IPS DF 6.9 (cell line): Measurements from ENCODE around the gene CRTAC1.

ENCODE experiments used
- DNase-seq: peaks from one replicate; pipeline ENCODE4 v3.0.0-alpha.2; 2013; ENCODE audit warnings: low read depth, low spot score
- H3K27ac ChIP-seq: one replicate; pipeline ENCODE4 v1.5.1; 2013; ENCODE audit warnings: low read length, control low read depth
- H3K27me3 ChIP-seq: 2 replicates; pipeline ENCODE4 v1.6.1; 2013; ENCODE audit warnings: mild to moderate bottlenecking, low read length; ENCODE audit not compliant: control insufficient read depth, insufficient read depth
- H3K36me3 ChIP-seq: 2 replicates; pipeline ENCODE4 v1.6.1; 2013; ENCODE audit warnings: low read length; ENCODE audit not compliant: control insufficient read depth, insufficient read depth
- H3K4me1 ChIP-seq: 2 replicates; pipeline ENCODE4 v1.6.1; 2013; ENCODE audit warnings: low read length; ENCODE audit not compliant: control insufficient read depth, insufficient read depth
- H3K4me3 ChIP-seq: 2 replicates; pipeline ENCODE4 v1.5.1; 2013; ENCODE audit warnings: mild to moderate bottlenecking, low read length
- H3K9me3 ChIP-seq: 2 replicates; pipeline ENCODE4 v1.6.1; 2013; ENCODE audit warnings: low read length, inconsistent platforms; ENCODE audit not compliant: control insufficient read depth, insufficient read depth
- WGBS: extraction: QIAGEN DNeasy Blood & Tissue Kit; methylation state at CpG from one replicate; pipeline ENCODE4 v1.1.7; 2013; ENCODE audit warnings: mixed read lengths, missing lambda C conversion rate; ENCODE audit not compliant: insufficient read length, insufficient coverage; 5-methylcytosine and 5-hydroxymethylcytosine counted together

Gene CRTAC1

GRCh38 chr10:97925308-97925938, 105.0 kb downstream of the CRTAC1 start:
- H3K4me1 ChIP-seq = no peaks in the 10 kb centered on the region
- no peak overlapping the region for H3K27ac ChIP-seq
- H3K27me3 ChIP-seq = no peaks in the 10 kb centered on the region
- H3K4me3 ChIP-seq = no peak overlapping the region
- no peaks in the 10 kb centered on the region for H3K36me3 ChIP-seq
- 100% methylated on average over 7 of the region's 11 CpGs for WGBS
- H3K9me3 ChIP-seq = no peaks in the 10 kb centered on the region
- no peak for DNase-seq

- WGBS = 100% methylated on average over 1 of the region's 3 CpGs
- Histone ChIP-seq H3K27me3 (no peaks in the 10 kb centered on the region), H3K27ac (no peak overlapping the region), H3K9me3 (no peaks in the 10 kb centered on the region), H3K36me3 (no peaks in the 10 kb centered on the region), H3K4me3 (no peak overlapping the region), H3K4me1 (no peaks in the 10 kb centered on the region)
- no peak for DNase-seq
Observed at GRCh38 chr10:97924678-97925077, 105.7 kb downstream of the CRTAC1 start.

- Histone ChIP-seq H3K27me3 (no peaks in the 10 kb centered on the region), H3K36me3 (no peaks in the 10 kb centered on the region), H3K9me3 (no peaks in the 10 kb centered on the region), H3K4me3 (no peak overlapping the region), H3K27ac (no peak overlapping the region), H3K4me1 (no peaks in the 10 kb centered on the region)
- DNase-seq = no peak
- WGBS = no CpG with 5 or more reads among the region's 5 CpGs
Observed at GRCh38 chr10:97923476-97923875, 106.9 kb downstream of the CRTAC1 start.

GRCh38 chr10:97923057-97923456, 107.4 kb downstream of the CRTAC1 start:
- no peaks in the 10 kb centered on the region for H3K4me1 ChIP-seq
- H3K4me3 ChIP-seq = no peak overlapping the region
- H3K36me3 ChIP-seq = no peaks in the 10 kb centered on the region
- no peak overlapping the region for H3K27ac ChIP-seq
- H3K9me3 ChIP-seq = no peaks in the 10 kb centered on the region
- H3K27me3 ChIP-seq = no peaks in the 10 kb centered on the region
- no peak for DNase-seq
- no CpG with 5 or more reads among the region's 13 CpGs for WGBS

- no CpG with 5 or more reads among the region's 12 CpGs for WGBS
- no peak overlapping the region for H3K27ac ChIP-seq
Observed at GRCh38 chr10:97922022-97922758, 108.2 kb downstream of the CRTAC1 start.

GRCh38 chr10:97921581-97922021, 108.8 kb downstream of the CRTAC1 start:
- H3K4me1 ChIP-seq = no peaks in the 10 kb centered on the region
- H3K36me3 ChIP-seq = no peaks in the 10 kb centered on the region
- H3K4me3 ChIP-seq = no peak overlapping the region
- DNase-seq = no peak
- H3K27me3 ChIP-seq = no peaks in the 10 kb centered on the region
- H3K27ac ChIP-seq = no peak overlapping the region
- H3K9me3 ChIP-seq = no peaks in the 10 kb centered on the region
- no CpG with 5 or more reads among the region's 4 CpGs for WGBS

More at GRCh38 chr10:97922022-97922758, 108.2 kb downstream of the CRTAC1 start:
- Histone ChIP-seq H3K4me3 (no peak overlapping the region), H3K36me3 (no peaks in the 10 kb centered on the region), H3K27me3 (no peaks in the 10 kb centered on the region), H3K9me3 (no peaks in the 10 kb centered on the region), H3K4me1 (no peaks in the 10 kb centered on the region)
- no peak for DNase-seq

- Histone ChIP-seq H3K4me3 (no peak overlapping the region), H3K27ac (no peak overlapping the region), H3K4me1 (no peaks in the 10 kb centered on the region), H3K9me3 (no peaks in the 10 kb centered on the region), H3K27me3 (no peaks in the 10 kb centered on the region), H3K36me3 (no peaks in the 10 kb centered on the region)
- no peak for DNase-seq
- no CpG with 5 or more reads among the region's 4 CpGs for WGBS
Observed at GRCh38 chr10:97920865-97921264, 109.6 kb downstream of the CRTAC1 start.

GRCh38 chr10:97919012-97919411, 111.4 kb downstream of the CRTAC1 start:
- Histone ChIP-seq H3K27me3 (no peaks in the 10 kb centered on the region), H3K9me3 (no peaks in the 10 kb centered on the region), H3K4me1 (0 out of 2 replicates have a peak, but pooled peaks cover 1% of the 10 kb centered on the region), H3K36me3 (no peaks in the 10 kb centered on the region), H3K27ac (no peak overlapping the region), H3K4me3 (no peak overlapping the region)
- no CpG with 5 or more reads among the region's 3 CpGs for WGBS
- no peak for DNase-seq

GRCh38 chr10:97916586-97916985, 113.8 kb downstream of the CRTAC1 start:
- H3K36me3 ChIP-seq = no peaks in the 10 kb centered on the region
- 0 out of 2 replicates have a peak, but pooled peaks cover 1% of the 10 kb centered on the region for H3K4me1 ChIP-seq
- WGBS = no CpG with 5 or more reads among the region's 4 CpGs
- no peak for DNase-seq
- H3K9me3 ChIP-seq = no peaks in the 10 kb centered on the region
- no peak overlapping the region for H3K4me3 ChIP-seq
- no peaks in the 10 kb centered on the region for H3K27me3 ChIP-seq
- H3K27ac ChIP-seq = no peak overlapping the region

- no CpG with 5 or more reads among the region's 21 CpGs for WGBS
- Histone ChIP-seq H3K4me1 (0 out of 2 replicates have a peak, but pooled peaks cover 1% of the 10 kb centered on the region), H3K4me3 (no peak overlapping the region), H3K36me3 (no peaks in the 10 kb centered on the region), H3K27me3 (no peaks in the 10 kb centered on the region), H3K9me3 (no peaks in the 10 kb centered on the region), H3K27ac (no peak overlapping the region)
- DNase-seq = no peak
Observed at GRCh38 chr10:97915346-97916131, 114.9 kb downstream of the CRTAC1 start.
